Type B pancreatic cell (in vitro differentiated cells): ENCODE results near the gene DR1. TPM values are rescaled to one million over a fixed set of nuclear protein-coding genes. Genes with fewer than 3 reads are reported as not detected.
"Not testable (repeated sequence)": the region's sequence is repeated elsewhere in the genome, so short reads cannot be mapped to it uniquely, and the experiment has no call there.

Experiments used
- DNase-seq: peaks from one replicate; pipeline ENCODE4 v3.0.0; 2021; ENCODE audit warnings: mixed read lengths; ENCODE audit not compliant: unreplicated experiment; ENCODE audit errors: extremely low spot score
- H3K27ac Mint-ChIP-seq: 2 replicates; pipeline ENCODE4 v1.8.0; 2021; ENCODE audit warnings: mild to moderate bottlenecking, mixed read lengths
- H3K27me3 Mint-ChIP-seq: 2 replicates; pipeline ENCODE4 v1.8.0; 2021; ENCODE audit warnings: mixed read lengths
- H3K36me3 Mint-ChIP-seq: 2 replicates; pipeline ENCODE4 v1.8.0; 2021; ENCODE audit warnings: mixed read lengths
- H3K4me1 Mint-ChIP-seq: one replicate; pipeline ENCODE4 v1.8.0; 2021; ENCODE audit warnings: mixed read lengths; ENCODE audit not compliant: unreplicated experiment
- H3K4me3 Mint-ChIP-seq: 2 replicates; pipeline ENCODE4 v1.8.0; 2021; ENCODE audit warnings: mild to moderate bottlenecking, mixed read lengths
- H3K9me3 Mint-ChIP-seq: 2 replicates; pipeline ENCODE4 v1.8.0; 2021; ENCODE audit warnings: mixed read lengths
- CTCF ChIP-seq: fragments of 200-600 bp; sonication (generic); conservative IDR thresholded peaks from 2 replicates; pipeline ENCODE4 v1.5.0; 2021; ENCODE audit warnings: antibody characterized with exemption, mild to moderate bottlenecking
- total RNA-seq: library from RNA; stranded (reverse); gene quantifications from 2 replicates; pipeline ENCODE4 v1.2.1, GENCODE V29; 2021; ENCODE audit warnings: low replicate concordance

Gene DR1
- total RNA-seq, 1 donor from 2014 or later, result 49.0 TPM

GRCh38 chr1:93349231-93350135 lies 3.8 kb downstream of the DR1 start:
- Mint-ChIP-seq H3K4me3 (peak overlapping the region; percentile 81), H3K27me3 (no peaks in the 10 kb centered on the region), H3K36me3 (peaks cover under 1% of the 10 kb centered on the region), H3K27ac (peak overlapping the region; percentile 6), H3K4me1 (peaks cover 20% of the 10 kb centered on the region), H3K9me3 (no peaks in the 10 kb centered on the region)
- no peak for DNase-seq
- no peak for TF ChIP-seq CTCF

GRCh38 chr1:93350322-93350721 lies 4.6 kb downstream of the DR1 start:
- Mint-ChIP-seq H3K9me3 (no peaks in the 10 kb centered on the region), H3K4me3 (peak overlapping the region; percentile 62), H3K27me3 (no peaks in the 10 kb centered on the region), H3K27ac (no peak overlapping the region), H3K36me3 (peaks cover 5% of the 10 kb centered on the region), H3K4me1 (peaks cover 15% of the 10 kb centered on the region)
- TF ChIP-seq CTCF, result no peak
- no peak for DNase-seq

GRCh38 chr1:93350875-93351274 lies 5.2 kb downstream of the DR1 start:
- Mint-ChIP-seq H3K4me3 (no peak overlapping the region), H3K36me3 (peaks cover 10% of the 10 kb centered on the region), H3K27me3 (no peaks in the 10 kb centered on the region), H3K27ac (no peak overlapping the region), H3K9me3 (no peaks in the 10 kb centered on the region), H3K4me1 (peaks cover 15% of the 10 kb centered on the region)
- no peak for DNase-seq
- no peak for TF ChIP-seq CTCF

- not testable (repeated sequence) for H3K36me3 Mint-ChIP-seq, H3K27me3 Mint-ChIP-seq, H3K4me3 Mint-ChIP-seq, H3K27ac Mint-ChIP-seq, H3K9me3 Mint-ChIP-seq, DNase-seq
- H3K4me1 Mint-ChIP-seq, result peaks cover 15% of the 10 kb centered on the region
Measured at GRCh38 chr1:93351346-93351745, 5.6 kb downstream of the DR1 start.

GRCh38 chr1:93352376-93352775 lies 6.7 kb downstream of the DR1 start:
- Mint-ChIP-seq H3K9me3 (no peaks in the 10 kb centered on the region), H3K27me3 (no peaks in the 10 kb centered on the region), H3K36me3 (peaks cover 16% of the 10 kb centered on the region), H3K4me1 (peaks cover 15% of the 10 kb centered on the region), H3K4me3 (no peak overlapping the region), H3K27ac (no peak overlapping the region)
- DNase-seq, result no peak
- no peak for TF ChIP-seq CTCF

- H3K27me3 Mint-ChIP-seq, result no peaks in the 10 kb centered on the region
- DNase-seq, result no peak
- no peak overlapping the region for H3K27ac Mint-ChIP-seq
- no peak for TF ChIP-seq CTCF
- H3K4me3 Mint-ChIP-seq, result no peak overlapping the region
- peaks cover 21% of the 10 kb centered on the region for H3K36me3 Mint-ChIP-seq
- H3K9me3 Mint-ChIP-seq, result no peaks in the 10 kb centered on the region
- H3K4me1 Mint-ChIP-seq, result peaks cover 13% of the 10 kb centered on the region
Measured at GRCh38 chr1:93353286-93353685, 7.6 kb downstream of the DR1 start.
